HG03064 (cell line): Measurements from ENCODE around the gene MTMR12.

ENCODE experiments used
- ATAC-seq: cut with Tn5 transposase; IDR thresholded peaks from one replicate; pipeline ENCODE4 v1.9.1; 2021; ENCODE audit warnings: low read depth; ENCODE audit not compliant: unreplicated experiment

Gene MTMR12

GRCh38 chr5:32279786-32280185 is 33.0 kb downstream of the MTMR12 start:
- no peak for ATAC-seq

- ATAC-seq, result no peak
Measured at GRCh38 chr5:32279223-32279622, 33.5 kb downstream of the MTMR12 start.

- ATAC-seq, result no peak
Measured at GRCh38 chr5:32278406-32278805, 34.3 kb downstream of the MTMR12 start.

- ATAC-seq, result no peak
Measured at GRCh38 chr5:32277798-32278197, 34.9 kb downstream of the MTMR12 start.

GRCh38 chr5:32276173-32276853 is 36.4 kb downstream of the MTMR12 start:
- ATAC-seq, result no peak

GRCh38 chr5:32275396-32275741 is 37.4 kb downstream of the MTMR12 start:
- ATAC-seq, result no peak

- ATAC-seq, result no peak
Measured at GRCh38 chr5:32274548-32275395, 38.0 kb downstream of the MTMR12 start.

- no peak for ATAC-seq
Measured at GRCh38 chr5:32273821-32274220, 38.9 kb downstream of the MTMR12 start.

GRCh38 chr5:32272746-32273145 is 40.0 kb downstream of the MTMR12 start:
- ATAC-seq, result no peak

- ATAC-seq, result no peak
Measured at GRCh38 chr5:32270946-32271345, 41.8 kb downstream of the MTMR12 start.

- ATAC-seq, result no peak
Measured at GRCh38 chr5:32270178-32270577, 42.6 kb downstream of the MTMR12 start.

- no peak for ATAC-seq
Measured at GRCh38 chr5:32265902-32266301, 46.8 kb downstream of the MTMR12 start.

GRCh38 chr5:32264957-32265572 is 47.7 kb downstream of the MTMR12 start:
- ATAC-seq, result no peak

- ATAC-seq, result no peak
Measured at GRCh38 chr5:32263684-32264083, 49.1 kb downstream of the MTMR12 start.

- ATAC-seq, result peak; percentile 73
Measured at GRCh38 chr5:32261198-32261597, 51.5 kb downstream of the MTMR12 start.

- ATAC-seq, result no peak
Measured at GRCh38 chr5:32259033-32259432, 53.7 kb downstream of the MTMR12 start.

GRCh38 chr5:32258424-32258823 is 54.3 kb downstream of the MTMR12 start:
- no peak for ATAC-seq

GRCh38 chr5:32255540-32255900 is 57.2 kb downstream of the MTMR12 start:
- no peak for ATAC-seq

GRCh38 chr5:32254881-32255539 is 57.7 kb downstream of the MTMR12 start:
- ATAC-seq, result no peak

GRCh38 chr5:32251871-32252458 is 60.8 kb downstream of the MTMR12 start:
- no peak for ATAC-seq

- ATAC-seq, result no peak
Measured at GRCh38 chr5:32249668-32250067, 63.1 kb downstream of the MTMR12 start.
